Stimulated activated CD4-positive, alpha-beta T cell treated with anti-CD3 and anti-CD28 coated beads, TNF-alpha, amount 100 ng/mL, for 24 hours (primary cell): ENCODE measurements around the gene HDAC4.

Experiments used
- DNase-seq, 3 experiments: peaks; one replicate each; pipeline ENCODE4 v3.0.0-alpha.2; 2020; ENCODE audit warnings: low read depth in 3 of 3

Gene HDAC4

GRCh38 chr2:239236808-239237205, 164.0 kb downstream of the HDAC4 start:
- no peak for DNase-seq

- no peak for DNase-seq
These were observed 164.6 kb downstream of the HDAC4 start for GRCh38 chr2:239236043-239236807.

- no peak for DNase-seq
These were observed 165.5 kb downstream of the HDAC4 start for GRCh38 chr2:239235311-239235710.

- DNase-seq, result no peak
These were observed 166.3 kb downstream of the HDAC4 start for GRCh38 chr2:239234191-239235175.

GRCh38 chr2:239233576-239233975, 167.2 kb downstream of the HDAC4 start:
- DNase-seq, result no peak

- no peak for DNase-seq
These were observed 168.6 kb downstream of the HDAC4 start for GRCh38 chr2:239232195-239232578.

- DNase-seq, result no peak
These were observed 169.3 kb downstream of the HDAC4 start for GRCh38 chr2:239231231-239232194.

GRCh38 chr2:239230318-239231052, 170.3 kb downstream of the HDAC4 start:
- no peak for DNase-seq

GRCh38 chr2:239229545-239230279, 171.1 kb downstream of the HDAC4 start:
- DNase-seq, result no peak

- DNase-seq, result no peak
These were observed 173.0 kb downstream of the HDAC4 start for GRCh38 chr2:239227661-239228371.

- no peak for DNase-seq
These were observed 173.9 kb downstream of the HDAC4 start for GRCh38 chr2:239226677-239227581.

GRCh38 chr2:239225871-239226561, 174.8 kb downstream of the HDAC4 start:
- no peak for DNase-seq

- no peak for DNase-seq
These were observed 175.4 kb downstream of the HDAC4 start for GRCh38 chr2:239225371-239225851.

GRCh38 chr2:239224955-239225354, 175.9 kb downstream of the HDAC4 start:
- no peak for DNase-seq

- DNase-seq, result no peak
These were observed 176.6 kb downstream of the HDAC4 start for GRCh38 chr2:239224199-239224570.

GRCh38 chr2:239223310-239224198, 177.3 kb downstream of the HDAC4 start:
- no peak for DNase-seq
